Skin epidermis (tissue), 12 donors: ENCODE data around the gene SDK2.
"Not testable (repeated sequence)": the region's sequence is repeated elsewhere in the genome, so short reads cannot be mapped to it uniquely, and the experiment has no call there.

Experiments used
- H3K27ac ChIP-seq, 21 experiments: fragments of 200-600 bp; sonication (generic) in 11 of 21; one replicate each; pipeline ENCODE4 v1.5.0; 2020; ENCODE audit warnings: mild to moderate bottlenecking in 3 of 21, inconsistent platforms in 2 of 21, moderate library complexity in 2 of 21
- H3K4me3 ChIP-seq, 7 experiments: fragments of 200-600 bp; sonication (generic) in 2 of 7; one replicate each; pipeline ENCODE4 v1.5.0; 2020; ENCODE audit warnings: inconsistent platforms in 2 of 7, mild to moderate bottlenecking in 2 of 7, moderate library complexity in 1 of 7

Gene SDK2

GRCh38 chr17:73333445-73333844 is 310.8 kb downstream of the SDK2 start:
- H3K27ac ChIP-seq = peak overlapping the region in 15 of 21 experiments; percentile 11 to 85 (median 61)
- not testable (repeated sequence) for H3K4me3 ChIP-seq

GRCh38 chr17:73331060-73331459 is 313.2 kb downstream of the SDK2 start:
- no peak overlapping the region for H3K27ac ChIP-seq
- no peak overlapping the region for H3K4me3 ChIP-seq

- H3K4me3 ChIP-seq = no peak overlapping the region
- H3K27ac ChIP-seq = no peak overlapping the region
Observed at GRCh38 chr17:73327676-73328075, 316.6 kb downstream of the SDK2 start.

- H3K27ac ChIP-seq = peak overlapping the region in 7 of 21 experiments; percentile 12 to 83 (median 47)
Observed at GRCh38 chr17:73325527-73325842, 318.8 kb downstream of the SDK2 start.

GRCh38 chr17:73324711-73325526 is 319.3 kb downstream of the SDK2 start:
- no peak overlapping the region for H3K4me3 ChIP-seq
- peak overlapping the region in 9 of 21 experiments; percentile 18 to 83 (median 47) for H3K27ac ChIP-seq

More at GRCh38 chr17:73325527-73325842, 318.8 kb downstream of the SDK2 start:
- no peak overlapping the region for H3K4me3 ChIP-seq

GRCh38 chr17:73324160-73324475 is 320.1 kb downstream of the SDK2 start:
- H3K27ac ChIP-seq = peak overlapping the region in 13 of 21 experiments; percentile 11 to 83 (median 47)

GRCh38 chr17:73323409-73324159 is 320.7 kb downstream of the SDK2 start:
- peak overlapping the region in 13 of 21 experiments; percentile 11 to 83 (median 47) for H3K27ac ChIP-seq
- no peak overlapping the region for H3K4me3 ChIP-seq

More at GRCh38 chr17:73324160-73324475, 320.1 kb downstream of the SDK2 start:
- H3K4me3 ChIP-seq = no peak overlapping the region

- Histone ChIP-seq H3K4me3 (no peak overlapping the region), H3K27ac (no peak overlapping the region)
Observed at GRCh38 chr17:73320601-73321264, 323.5 kb downstream of the SDK2 start.

GRCh38 chr17:73319766-73320165 is 324.5 kb downstream of the SDK2 start:
- H3K4me3 ChIP-seq = no peak overlapping the region

GRCh38 chr17:73318836-73319235 is 325.4 kb downstream of the SDK2 start:
- H3K4me3 ChIP-seq = no peak overlapping the region

More at GRCh38 chr17:73319766-73320165, 324.5 kb downstream of the SDK2 start:
- H3K27ac ChIP-seq = no peak overlapping the region

GRCh38 chr17:73318427-73318813 is 325.8 kb downstream of the SDK2 start:
- Histone ChIP-seq H3K4me3 (no peak overlapping the region), H3K27ac (no peak overlapping the region)

More at GRCh38 chr17:73318836-73319235, 325.4 kb downstream of the SDK2 start:
- no peak overlapping the region for H3K27ac ChIP-seq

GRCh38 chr17:73317513-73318426 is 326.5 kb downstream of the SDK2 start:
- Histone ChIP-seq H3K4me3 (no peak overlapping the region), H3K27ac (peak overlapping the region in 4 of 21 experiments; percentile 1 to 56 (median 47))

- Histone ChIP-seq H3K27ac (peak overlapping the region in 5 of 21 experiments; percentile 1 to 56 (median 43)), H3K4me3 (no peak overlapping the region)
Observed at GRCh38 chr17:73316919-73317505, 327.2 kb downstream of the SDK2 start.

- Histone ChIP-seq H3K4me3 (no peak overlapping the region), H3K27ac (peak overlapping the region in 1 of 21 experiments; percentile 39)
Observed at GRCh38 chr17:73315471-73315870, 328.8 kb downstream of the SDK2 start.

GRCh38 chr17:73313526-73314127 is 330.6 kb downstream of the SDK2 start:
- H3K27ac ChIP-seq = no peak overlapping the region
- H3K4me3 ChIP-seq = no peak overlapping the region

- not testable (repeated sequence) for H3K4me3 ChIP-seq
- H3K27ac ChIP-seq = peak overlapping the region in 7 of 21 experiments; percentile 91 to 99 (median 92)
Observed at GRCh38 chr17:73312887-73313286, 331.4 kb downstream of the SDK2 start.

GRCh38 chr17:73311781-73312641 is 332.2 kb downstream of the SDK2 start, which contains the start of gene CDC42EP4:
Gene CDC42EP4 (minus strand): TSS chr17:73312001. CDS start chr17:73286500, 25,501 bp downstream.
- H3K4me3 ChIP-seq = peak within 1 kb of the TSS; percentile 83 to 100 (median 98)
- H3K27ac ChIP-seq = peak within 1 kb of the TSS; percentile 74 to 99 (median 95)
